Breast epithelium (tissue), 4 donors: ENCODE results near the gene MIEF1. TPM values are rescaled to one million over a fixed set of nuclear protein-coding genes. Genes with fewer than 3 reads are reported as not detected.

Experiments
- DNase-seq, 2 donors: peaks; one replicate each; pipeline ENCODE4 v3.0.0-alpha.2; 2019; ENCODE audit warnings: low spot score in 2 of 2
- H3K27ac ChIP-seq, 2 donors: fragments of 200-600 bp; sonication (generic) in 1 of 2; one replicate each; pipeline ENCODE4 v1.5.1; 2016 to 2019; ENCODE audit warnings: mild to moderate bottlenecking in 1 of 2
- H3K27me3 ChIP-seq, 2 donors: fragments of 200-600 bp; sonication (generic) in 1 of 2; one replicate each; pipeline versions ENCODE4 v1.5.1 to v1.6.0; 2017 to 2019; ENCODE audit warnings: control low read depth in 1 of 2, mild to moderate bottlenecking in 1 of 2
- H3K36me3 ChIP-seq: fragments of 200-600 bp; one replicate; pipeline ENCODE4 v1.5.1; 2019
- H3K4me1 ChIP-seq, 2 donors: fragments of 200-600 bp; sonication (generic); one replicate each; pipeline ENCODE4 v1.5.1; 2016 to 2019; ENCODE audit warnings: control low read depth in 1 of 2
- H3K4me3 ChIP-seq, 3 donors: fragments of 200-600 bp; sonication (generic); 1 replicate in 2 of 3; 2 replicates in 1 of 3; pipeline ENCODE4 v1.5.1; 2016 to 2019; ENCODE audit warnings: mild to moderate bottlenecking in 3 of 3, moderate library complexity in 2 of 3
- H3K9me3 ChIP-seq, 2 donors: fragments of 200-600 bp; sonication (generic) in 1 of 2; one replicate each; pipeline ENCODE4 v1.5.1; 2016 to 2019; ENCODE audit warnings: control low read depth in 1 of 2
- POLR2A ChIP-seq: fragments of 450-650 bp; IDR thresholded peaks from one replicate; pipeline ENCODE4 v1.6.1; 2016; ENCODE audit warnings: antibody characterized with exemption, mild to moderate bottlenecking, moderate library complexity
- POLR2AphosphoS5 ChIP-seq, 3 donors: sonication (generic); formaldehyde crosslinking; IDR thresholded peaks; one replicate each; pipeline ENCODE4 v1.6.1; 2017; ENCODE audit warnings: antibody characterized with exemption in 3 of 3
- intact Hi-C: fragments of 100-400 bp; cut with DNase I; formaldehyde crosslinking; loops from one replicate; pipeline ENCODE4 v1.15.1; 2023; ENCODE audit warnings: low total_unique reads
- total RNA-seq, 3 donors: library from RNA; depleted of rRNA; stranded (reverse); fragments of >200 nt; gene quantifications; one replicate each; pipeline ENCODE4 v1.1.0, GENCODE V29; 2016
- TF ChIP-seq, protein P1 (sequence below), 3 donors: fragments of 450-650 bp; IDR thresholded peaks; one replicate each; pipeline ENCODE4 v1.5.1; 2016 to 2017; ENCODE audit warnings: antibody characterized with exemption in 3 of 3, mild to moderate bottlenecking in 3 of 3, moderate library complexity in 3 of 3

MIEF1 gene
- total RNA-seq, 3 donors from 2014 or later, result 19.7 to 24.3 (median 22.9) TPM

DNA sequence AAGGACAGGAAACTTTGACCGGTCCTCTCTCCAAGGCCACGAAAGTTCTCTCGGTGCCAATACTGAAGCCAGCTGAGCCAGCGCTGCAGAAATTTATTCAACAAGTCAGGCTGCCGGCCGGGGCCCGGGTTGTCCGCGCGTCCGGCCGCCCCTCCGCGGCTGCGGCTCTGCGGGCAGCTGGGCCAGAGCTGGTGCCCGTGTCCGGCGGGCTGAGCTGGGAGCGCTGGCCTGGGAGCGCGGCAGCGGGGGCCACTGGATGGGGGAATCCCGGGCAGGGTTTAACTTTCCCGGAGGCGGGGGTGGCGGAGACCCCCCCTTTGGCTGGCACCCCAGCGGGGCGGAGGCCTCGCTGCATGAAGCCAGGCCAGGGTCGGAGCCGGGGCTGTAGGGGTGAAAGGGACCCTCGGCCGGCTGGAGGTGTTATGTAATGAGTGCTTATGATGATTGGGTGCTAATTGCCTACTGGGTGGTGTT lies 56.2 kb downstream of the MIEF1 start:
- TF ChIP-seq POLR2AphosphoS5 (IDR thresholded peaks at IDR 0.05) (no peak), POLR2A (no peak)
- TF ChIP-seq, protein P1, sequence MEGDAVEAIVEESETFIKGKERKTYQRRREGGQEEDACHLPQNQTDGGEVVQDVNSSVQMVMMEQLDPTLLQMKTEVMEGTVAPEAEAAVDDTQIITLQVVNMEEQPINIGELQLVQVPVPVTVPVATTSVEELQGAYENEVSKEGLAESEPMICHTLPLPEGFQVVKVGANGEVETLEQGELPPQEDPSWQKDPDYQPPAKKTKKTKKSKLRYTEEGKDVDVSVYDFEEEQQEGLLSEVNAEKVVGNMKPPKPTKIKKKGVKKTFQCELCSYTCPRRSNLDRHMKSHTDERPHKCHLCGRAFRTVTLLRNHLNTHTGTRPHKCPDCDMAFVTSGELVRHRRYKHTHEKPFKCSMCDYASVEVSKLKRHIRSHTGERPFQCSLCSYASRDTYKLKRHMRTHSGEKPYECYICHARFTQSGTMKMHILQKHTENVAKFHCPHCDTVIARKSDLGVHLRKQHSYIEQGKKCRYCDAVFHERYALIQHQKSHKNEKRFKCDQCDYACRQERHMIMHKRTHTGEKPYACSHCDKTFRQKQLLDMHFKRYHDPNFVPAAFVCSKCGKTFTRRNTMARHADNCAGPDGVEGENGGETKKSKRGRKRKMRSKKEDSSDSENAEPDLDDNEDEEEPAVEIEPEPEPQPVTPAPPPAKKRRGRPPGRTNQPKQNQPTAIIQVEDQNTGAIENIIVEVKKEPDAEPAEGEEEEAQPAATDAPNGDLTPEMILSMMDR (IDR thresholded peaks at IDR 0.05), result no peak
- no peak overlapping the region for H3K27ac ChIP-seq
- H3K4me3 ChIP-seq, result peak overlapping the region in 2 of 3 donors; percentile 40 to 65
- no peaks in the 10 kb centered on the region for H3K9me3 ChIP-seq
- peaks cover 8 to 40% of the 10 kb centered on the region in 2 donors for H3K27me3 ChIP-seq
- no peak for DNase-seq
- H3K36me3 ChIP-seq, result no peaks in the 10 kb centered on the region
- intact Hi-C loops, result no loop called here
- peaks cover 0 to 4% of the 10 kb centered on the region in 2 donors for H3K4me1 ChIP-seq

DNA sequence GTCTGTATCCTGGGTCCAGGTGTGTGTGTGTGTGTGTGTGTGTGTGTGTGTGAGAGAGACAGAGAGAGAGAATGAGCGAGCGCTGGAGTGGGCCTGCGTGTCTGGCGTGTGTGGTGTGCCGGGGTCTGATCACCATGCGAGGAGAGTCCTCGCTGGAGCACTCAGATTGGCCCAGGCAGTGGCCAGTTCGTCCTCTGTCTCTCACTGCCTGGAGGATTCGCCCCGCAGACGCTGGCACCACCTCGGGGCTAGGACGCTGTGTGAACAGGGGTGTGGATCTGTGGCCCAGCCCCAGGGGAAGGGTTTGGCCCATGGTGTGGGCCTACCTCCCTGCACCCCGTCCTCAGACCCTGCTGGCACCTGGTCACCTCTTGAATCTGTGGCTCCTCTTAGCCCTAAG lies 56.9 kb downstream of the MIEF1 start:
- Histone ChIP-seq H3K36me3 (no peaks in the 10 kb centered on the region), H3K27me3 (peaks cover 8 to 40% of the 10 kb centered on the region in 2 donors), H3K4me3 (no peak overlapping the region), H3K9me3 (no peaks in the 10 kb centered on the region), H3K4me1 (peaks cover 0 to 4% of the 10 kb centered on the region in 2 donors), H3K27ac (no peak overlapping the region)
- DNase-seq, result no peak
- intact Hi-C loops, result no loop called here
- TF ChIP-seq, protein P1 (IDR thresholded peaks at IDR 0.05), result no peak
- TF ChIP-seq POLR2AphosphoS5 (IDR thresholded peaks at IDR 0.05) (no peak), POLR2A (no peak)

DNA sequence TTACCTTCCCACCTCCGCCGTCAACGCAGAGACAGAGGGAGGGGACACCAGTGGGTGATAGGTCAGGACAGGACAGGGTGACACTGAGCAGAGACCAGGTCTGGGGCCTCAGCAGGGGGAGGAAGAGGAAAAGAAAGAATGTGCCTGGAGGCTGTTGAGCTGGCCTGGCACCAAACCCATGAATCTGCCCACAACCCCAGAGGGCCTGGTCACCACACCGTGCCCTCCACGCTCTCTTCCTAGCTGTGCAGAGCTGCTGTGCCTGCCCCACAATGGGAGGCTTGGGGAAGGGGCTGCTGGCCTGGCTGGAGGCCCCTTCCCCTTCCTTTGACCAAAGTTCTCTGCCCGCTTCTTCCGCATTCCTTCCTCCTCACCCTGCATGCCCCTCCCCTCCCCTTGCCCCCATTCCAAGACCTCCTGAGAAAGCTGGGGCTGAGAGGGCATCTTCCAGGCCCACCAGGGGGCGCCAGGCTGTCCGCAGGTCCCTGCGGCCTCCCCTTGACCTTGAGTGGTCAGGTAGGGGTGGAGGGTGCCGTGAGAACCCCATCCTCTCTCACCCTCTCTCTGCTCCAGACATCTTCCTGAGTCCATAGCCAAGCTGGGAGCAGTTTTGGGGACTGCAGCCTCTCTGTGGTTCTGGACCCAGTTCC lies 57.5 kb downstream of the MIEF1 start:
- intact Hi-C loops, result no loop called here
- no peaks in the 10 kb centered on the region for H3K36me3 ChIP-seq
- peaks cover 8 to 40% of the 10 kb centered on the region in 2 donors for H3K27me3 ChIP-seq
- DNase-seq, result no peak
- no peaks in the 10 kb centered on the region for H3K9me3 ChIP-seq
- no peak overlapping the region for H3K27ac ChIP-seq
- no peak for TF ChIP-seq POLR2AphosphoS5 (IDR thresholded peaks at IDR 0.05)
- TF ChIP-seq, protein P1 (IDR thresholded peaks at IDR 0.05), result peak in 2 of 3 donors; percentile 21 to 28
- H3K4me1 ChIP-seq, result peaks cover 0 to 4% of the 10 kb centered on the region in 2 donors
- H3K4me3 ChIP-seq, result no peak overlapping the region

DNA sequence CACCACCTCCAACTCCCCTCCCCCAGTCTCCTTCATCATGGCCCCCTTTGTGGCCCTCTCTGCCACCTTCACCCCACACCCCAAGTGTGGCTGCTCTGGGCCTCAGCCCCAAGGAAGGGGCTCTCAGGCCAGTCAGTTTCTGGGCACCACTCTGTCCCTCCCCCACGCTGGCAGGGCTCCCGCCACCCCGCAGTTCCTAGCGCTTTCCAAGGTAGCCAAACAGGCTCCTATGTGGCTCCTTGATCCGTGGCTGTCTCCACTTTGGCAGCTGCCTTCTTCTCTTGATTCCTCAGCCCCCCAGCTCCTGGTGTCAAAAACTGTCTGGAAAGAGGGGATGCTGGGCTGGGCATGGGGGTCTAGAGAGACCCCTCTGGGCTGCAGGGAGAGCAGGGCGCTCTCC lies 58.0 kb downstream of the MIEF1 start:
- intact Hi-C loops, result no loop called here
- no peaks in the 10 kb centered on the region for H3K9me3 ChIP-seq
- no peak for TF ChIP-seq POLR2A
- TF ChIP-seq POLR2AphosphoS5 (IDR thresholded peaks at IDR 0.05), result no peak
- TF ChIP-seq, protein P1 (IDR thresholded peaks at IDR 0.05), result no peak
- no peak for DNase-seq
- no peak overlapping the region for H3K4me3 ChIP-seq
- H3K27me3 ChIP-seq, result peaks cover 8 to 40% of the 10 kb centered on the region in 2 donors
- peaks cover 0 to 4% of the 10 kb centered on the region in 2 donors for H3K4me1 ChIP-seq
- H3K27ac ChIP-seq, result no peak overlapping the region
- no peaks in the 10 kb centered on the region for H3K36me3 ChIP-seq

DNA sequence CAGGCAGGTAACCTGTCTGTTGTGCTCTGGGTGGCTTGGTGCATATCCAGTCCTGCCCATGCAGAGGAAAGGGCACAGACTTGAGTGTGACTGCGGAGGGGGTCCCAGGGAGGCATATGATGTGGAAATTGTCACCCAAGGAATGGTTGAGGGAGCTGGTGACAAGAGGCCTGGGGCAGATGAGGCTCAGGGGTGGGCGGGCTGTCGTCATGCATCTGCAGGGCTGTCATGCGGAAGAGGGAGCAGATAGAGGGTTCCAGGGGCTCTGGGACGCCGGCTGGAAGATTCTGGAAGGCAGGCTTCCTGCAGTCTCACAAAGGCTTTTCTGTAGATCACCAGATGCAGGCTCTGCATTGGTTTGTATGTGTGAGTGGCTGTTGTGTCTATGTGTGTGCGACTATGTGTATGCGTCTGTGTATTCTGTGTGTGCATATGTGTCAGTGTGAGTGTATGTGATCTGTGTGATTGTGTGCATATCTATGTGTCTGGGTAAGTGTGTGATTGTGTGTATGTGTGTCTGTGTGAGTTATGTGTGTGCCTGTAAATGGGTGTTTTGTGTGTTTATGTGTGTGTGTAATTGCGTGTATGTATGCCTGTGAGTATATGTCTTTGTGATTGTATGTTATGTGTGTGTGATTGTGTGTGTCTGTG lies 60.9 kb downstream of the MIEF1 start:
- H3K4me1 ChIP-seq, result peaks cover 0 to 4% of the 10 kb centered on the region in 2 donors
- H3K27me3 ChIP-seq, result peaks cover 8 to 25% of the 10 kb centered on the region in 2 donors
- TF ChIP-seq POLR2AphosphoS5 (IDR thresholded peaks at IDR 0.05) (no peak), POLR2A (no peak)
- TF ChIP-seq, protein P1 (IDR thresholded peaks at IDR 0.05), result no peak
- no peak overlapping the region for H3K27ac ChIP-seq
- no peaks in the 10 kb centered on the region for H3K9me3 ChIP-seq
- no peak for DNase-seq
- intact Hi-C loops, result no loop called here
- H3K36me3 ChIP-seq, result no peaks in the 10 kb centered on the region
- H3K4me3 ChIP-seq, result no peak overlapping the region
